ENCODE measurements around the gene RDH5. TPM values are rescaled to one million over a fixed set of nuclear protein-coding genes. Genes with fewer than 3 reads are reported as not detected.

The RDH5 gene
- total RNA-seq, 2 experiments from 2014 or later = 5.1 to 7.0 TPM

DNA sequence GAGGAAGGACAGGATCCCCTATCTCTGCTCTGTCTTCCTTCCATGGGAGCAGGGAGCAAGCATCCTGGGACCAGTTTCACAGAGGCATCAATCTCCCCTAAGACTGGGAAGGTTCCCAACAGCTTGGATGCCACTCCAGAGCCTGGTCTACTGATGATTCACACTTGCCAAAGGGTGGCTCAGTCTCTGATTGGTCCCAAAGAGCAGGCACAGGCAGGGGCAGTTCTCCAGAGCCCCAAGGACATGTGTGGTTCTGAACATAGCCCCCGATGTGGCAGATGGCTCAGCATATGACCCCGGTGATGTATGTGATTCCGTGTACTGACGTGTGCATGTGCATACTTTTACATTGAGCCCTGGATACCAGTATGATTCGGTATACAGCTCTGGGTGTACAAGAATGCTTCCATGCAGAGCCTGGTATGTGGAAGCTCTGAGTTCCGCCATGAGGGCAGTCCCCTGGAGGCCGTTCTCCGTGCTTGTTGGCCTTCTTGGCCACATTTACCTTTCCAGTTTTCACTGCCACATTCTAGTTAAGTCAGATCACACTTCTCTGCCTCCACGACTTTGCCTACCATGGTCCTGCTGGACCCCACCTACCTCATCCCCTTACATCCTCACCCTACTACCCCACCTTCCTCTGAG lies 33.7 kb upstream of the RDH5 start:
- Mint-ChIP-seq H3K36me3 (no peaks in the 10 kb centered on the region), H3K4me3 (no peak overlapping the region), H3K4me1 (ENCODE audit: low read depth) (peaks cover 11% of the 10 kb centered on the region), H3K9me3 (no peaks in the 10 kb centered on the region), H3K27ac (no peak overlapping the region), H3K27me3 (peaks cover 9% of the 10 kb centered on the region)
- POLR2A ChIA-PET = no interaction called here
- CTCF ChIA-PET = no interaction called here
- DNase-seq = no peak
- intact Hi-C loops (cut with micrococcal nuclease) = no loop called here

DNA sequence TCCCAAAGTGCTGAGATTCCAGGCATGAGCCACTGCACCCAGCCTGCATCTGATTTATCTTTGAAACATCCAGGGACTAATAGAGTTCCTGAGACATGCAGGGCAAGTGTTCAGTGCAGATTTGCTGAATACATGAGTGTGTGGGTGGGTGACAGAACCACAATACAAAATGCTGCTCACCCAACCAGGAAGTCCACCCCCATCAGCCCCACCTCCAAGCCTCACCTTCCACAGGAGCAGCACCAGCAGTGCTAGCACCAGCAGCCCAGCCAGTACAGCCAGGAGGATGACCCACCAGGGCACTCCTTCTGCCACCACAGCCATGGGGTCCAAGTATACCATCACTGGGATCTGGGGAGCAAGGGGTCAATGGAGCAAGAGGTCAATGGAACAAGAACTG lies 32.4 kb upstream of the RDH5 start:
- H3K4me3 Mint-ChIP-seq = no peak overlapping the region
- POLR2A ChIA-PET = no interaction called here
- H3K9me3 Mint-ChIP-seq = no peaks in the 10 kb centered on the region
- no peaks in the 10 kb centered on the region for H3K36me3 Mint-ChIP-seq
- CTCF ChIA-PET = interaction anchor here (2.2 kb wide), 1 partner anchor 31 kb away, joined by 10 read pairs; no protein-coding TSS in a partner anchor
- no peak overlapping the region for H3K27ac Mint-ChIP-seq
- intact Hi-C loops (cut with micrococcal nuclease) = no loop called here
- peaks cover 5% of the 10 kb centered on the region for H3K27me3 Mint-ChIP-seq
- DNase-seq = peak; percentile 67
- H3K4me1 Mint-ChIP-seq (ENCODE audit: low read depth) = peaks cover 9% of the 10 kb centered on the region

DNA sequence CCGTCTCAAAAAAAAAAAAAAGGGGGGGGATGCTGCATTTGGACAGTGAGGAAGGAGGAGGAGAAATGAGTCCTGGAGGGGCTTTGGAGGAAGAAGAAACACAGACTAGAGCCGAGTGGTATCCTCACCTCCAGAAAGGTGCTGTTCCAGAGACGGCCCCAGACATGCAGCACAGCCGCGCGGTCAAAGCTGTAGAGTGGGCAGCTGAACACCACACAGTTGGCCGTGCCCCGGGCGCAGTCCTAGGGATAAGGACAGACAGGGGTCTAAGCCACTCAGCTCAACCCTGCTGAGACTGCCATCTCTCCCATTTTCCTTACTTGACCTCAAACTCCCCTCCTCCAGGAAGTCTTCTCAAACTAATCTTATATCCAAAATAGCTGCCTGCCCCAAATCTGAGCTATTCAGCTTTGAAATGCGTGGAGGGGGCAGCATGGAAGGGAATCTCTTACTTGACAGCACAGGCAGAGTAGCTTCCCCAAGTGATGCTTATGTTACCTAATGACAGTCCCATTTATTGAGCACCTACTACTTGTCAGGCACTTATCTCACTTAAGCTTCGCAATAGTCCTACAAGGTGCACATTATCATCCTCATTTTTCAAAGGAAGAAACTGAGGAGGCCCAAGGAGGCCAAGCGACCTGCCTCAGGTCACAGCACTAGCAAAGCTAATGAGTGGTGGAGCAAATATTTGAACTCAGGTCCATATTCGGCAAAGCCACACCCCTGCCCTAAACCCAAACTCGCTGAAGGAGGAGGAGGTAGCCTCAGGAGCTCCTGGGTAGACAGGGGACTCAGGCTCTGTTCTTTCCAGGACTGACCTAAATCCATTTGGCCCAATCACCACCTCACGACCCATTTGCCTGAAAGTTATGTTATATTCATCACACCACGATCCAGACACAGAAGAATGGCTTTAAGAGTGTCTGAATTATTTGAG lies 31.2 kb upstream of the RDH5 start:
- H3K9me3 Mint-ChIP-seq = no peaks in the 10 kb centered on the region
- H3K4me1 Mint-ChIP-seq (ENCODE audit: low read depth) = peaks cover 9% of the 10 kb centered on the region
- POLR2A ChIA-PET = no interaction called here
- no peak for DNase-seq
- H3K27ac Mint-ChIP-seq = no peak overlapping the region
- CTCF ChIA-PET = interaction anchor here (1.2 to 2.2 kb wide), 2 partner anchors 16 to 33 kb away, joined by 3 to 10 read pairs; no protein-coding TSS in a partner anchor
- intact Hi-C loops (cut with micrococcal nuclease) = no loop called here
- H3K27me3 Mint-ChIP-seq = peaks cover 3% of the 10 kb centered on the region
- H3K4me3 Mint-ChIP-seq = no peak overlapping the region
- H3K36me3 Mint-ChIP-seq = no peaks in the 10 kb centered on the region

DNA sequence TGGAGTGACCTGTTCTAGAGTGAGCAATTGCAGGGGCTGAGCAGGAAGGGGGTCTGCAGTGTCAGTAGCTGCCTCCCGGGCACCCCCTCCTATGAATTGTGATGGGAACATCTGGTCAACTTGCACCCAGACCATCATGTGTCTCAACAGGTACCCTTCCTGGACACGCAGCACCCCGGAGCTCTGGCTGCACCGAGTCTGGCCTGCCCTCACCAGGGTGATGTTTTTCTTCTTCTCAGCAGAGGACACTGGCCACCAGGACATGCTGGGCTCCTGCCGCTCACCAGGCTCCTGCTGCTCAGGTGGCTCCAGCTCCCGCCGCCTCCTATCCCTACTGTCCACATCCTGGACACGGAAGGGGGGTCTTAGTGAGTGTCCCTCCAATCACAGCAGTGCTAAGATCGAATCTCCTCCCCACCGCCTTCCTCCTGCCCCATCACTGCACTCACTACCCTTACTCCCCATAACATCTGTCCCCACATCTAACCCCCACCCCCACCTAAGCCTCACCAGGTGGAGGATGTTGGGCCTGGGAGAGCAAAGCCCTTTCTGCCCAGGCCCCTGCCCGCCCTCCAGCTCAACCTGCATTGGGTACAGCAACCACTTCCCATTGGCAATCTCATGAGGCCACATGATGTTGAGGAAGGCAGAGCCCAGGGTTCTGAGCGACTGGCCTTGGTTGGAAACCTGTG lies 27.4 kb upstream of the RDH5 start:
- DNase-seq = no peak
- POLR2A ChIA-PET = no interaction called here

DNA sequence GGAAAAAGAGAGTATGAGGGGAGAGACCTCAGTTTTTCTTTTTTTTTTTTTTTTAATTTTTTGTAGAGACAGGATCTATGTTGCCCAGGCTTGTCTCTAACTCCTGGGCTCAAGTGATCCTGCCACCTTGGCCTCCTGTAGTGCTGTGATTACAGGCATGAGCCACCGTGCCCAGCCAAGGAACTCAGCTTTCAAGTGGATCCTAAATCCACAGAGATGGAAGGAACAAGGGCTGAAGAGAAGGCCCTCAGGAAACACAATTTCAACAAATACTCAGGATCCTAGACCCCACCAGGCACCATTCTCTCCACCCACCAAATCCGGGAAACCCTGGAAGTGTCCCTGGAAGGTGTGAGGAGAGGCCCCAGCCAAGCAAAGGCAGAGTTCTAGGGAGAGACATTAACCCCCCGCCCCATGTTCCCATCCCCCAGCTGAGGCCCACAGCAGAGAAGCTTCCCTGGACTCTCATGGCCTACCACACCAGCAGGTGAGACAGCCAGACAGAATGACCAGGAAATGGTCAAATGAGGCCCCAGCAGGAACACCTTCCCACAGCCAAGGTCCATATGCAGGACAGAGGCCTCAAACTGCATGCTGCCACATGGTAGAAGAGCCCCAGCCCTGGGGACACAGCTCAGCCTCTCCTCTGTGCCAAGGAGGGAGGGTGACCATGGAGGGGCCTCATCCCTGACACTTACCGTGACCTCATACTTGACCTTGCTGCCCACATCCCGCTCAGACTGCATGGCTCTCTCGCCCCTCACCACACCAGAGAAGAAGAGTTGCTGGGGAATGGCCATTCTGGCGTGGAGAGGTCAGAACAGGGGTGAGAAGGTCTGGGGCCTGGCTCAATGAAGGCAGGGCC lies 26.6 kb upstream of the RDH5 start:
- Mint-ChIP-seq H3K4me3 (no peak overlapping the region), H3K27ac (no peak overlapping the region), H3K9me3 (no peaks in the 10 kb centered on the region), H3K27me3 (no peaks in the 10 kb centered on the region), H3K4me1 (ENCODE audit: low read depth) (no peaks in the 10 kb centered on the region), H3K36me3 (no peaks in the 10 kb centered on the region)
- intact Hi-C loops (cut with micrococcal nuclease) = no loop called here
- CTCF ChIA-PET = no interaction called here
- POLR2A ChIA-PET = no interaction called here
- no peak for DNase-seq

More for the DNA sequence above, 27.4 kb upstream of the RDH5 start:
- Mint-ChIP-seq H3K27me3 (no peaks in the 10 kb centered on the region), H3K9me3 (no peaks in the 10 kb centered on the region), H3K4me3 (no peak overlapping the region), H3K27ac (no peak overlapping the region), H3K4me1 (ENCODE audit: low read depth) (peaks cover 2% of the 10 kb centered on the region), H3K36me3 (no peaks in the 10 kb centered on the region)
- CTCF ChIA-PET = no interaction called here
- intact Hi-C loops (cut with micrococcal nuclease) = no loop called here

DNA sequence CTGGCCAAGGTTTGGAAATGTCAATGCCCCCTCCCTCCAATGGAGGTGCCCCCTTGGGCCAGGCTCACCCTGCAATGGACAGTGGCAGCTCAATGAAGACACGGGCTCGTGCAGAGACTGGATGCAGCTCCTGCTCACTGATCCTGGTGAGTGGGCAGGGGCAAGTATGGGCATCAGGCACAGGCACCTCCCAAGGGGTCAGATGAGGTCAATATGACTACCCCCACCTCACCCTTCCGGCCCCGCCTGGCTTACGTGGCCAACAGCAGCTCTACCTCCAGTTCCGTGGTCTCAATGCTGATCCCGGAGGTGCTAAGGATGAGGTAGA lies 26.0 kb upstream of the RDH5 start:
- H3K27ac Mint-ChIP-seq = no peak overlapping the region
- intact Hi-C loops (cut with micrococcal nuclease) = no loop called here
- no peaks in the 10 kb centered on the region for H3K4me1 Mint-ChIP-seq (ENCODE audit: low read depth)
- ChIA-PET CTCF (interaction anchor here (0.6 kb wide), 1 partner anchor 192 kb away, joined by 5 read pairs; no protein-coding TSS in a partner anchor), POLR2A (no interaction called here)
- H3K36me3 Mint-ChIP-seq = no peaks in the 10 kb centered on the region
- no peaks in the 10 kb centered on the region for H3K27me3 Mint-ChIP-seq
- no peak overlapping the region for H3K4me3 Mint-ChIP-seq
- H3K9me3 Mint-ChIP-seq = no peaks in the 10 kb centered on the region
- DNase-seq = no peak

DNA sequence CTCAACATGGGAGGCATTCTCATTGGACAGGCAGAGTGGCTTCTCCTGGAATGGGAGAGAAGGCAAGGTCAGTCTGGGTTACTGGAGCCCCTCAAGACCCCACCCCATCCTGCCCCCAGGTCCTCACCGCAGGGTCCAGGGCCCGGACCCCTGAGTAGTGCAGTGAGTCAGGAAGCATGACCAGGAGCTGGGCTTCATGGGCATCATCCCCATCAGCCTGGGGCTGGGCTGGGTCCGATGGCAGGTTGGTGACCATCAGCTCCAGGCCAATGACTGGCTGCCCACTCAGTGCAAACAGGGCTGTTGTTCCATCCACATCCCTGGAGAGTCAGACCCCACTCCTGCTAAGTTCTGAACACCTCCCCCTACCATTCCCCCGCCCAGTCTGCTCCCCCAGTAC lies 25.5 kb upstream of the RDH5 start:
- Mint-ChIP-seq H3K9me3 (no peaks in the 10 kb centered on the region), H3K27me3 (no peaks in the 10 kb centered on the region), H3K36me3 (no peaks in the 10 kb centered on the region), H3K4me3 (no peak overlapping the region), H3K27ac (no peak overlapping the region), H3K4me1 (ENCODE audit: low read depth) (no peaks in the 10 kb centered on the region)
- POLR2A ChIA-PET = no interaction called here
- intact Hi-C loops (cut with micrococcal nuclease) = no loop called here
- CTCF ChIA-PET = interaction anchor here (0.6 kb wide), 1 partner anchor 192 kb away, joined by 5 read pairs; no protein-coding TSS in a partner anchor
- no peak for DNase-seq

DNA sequence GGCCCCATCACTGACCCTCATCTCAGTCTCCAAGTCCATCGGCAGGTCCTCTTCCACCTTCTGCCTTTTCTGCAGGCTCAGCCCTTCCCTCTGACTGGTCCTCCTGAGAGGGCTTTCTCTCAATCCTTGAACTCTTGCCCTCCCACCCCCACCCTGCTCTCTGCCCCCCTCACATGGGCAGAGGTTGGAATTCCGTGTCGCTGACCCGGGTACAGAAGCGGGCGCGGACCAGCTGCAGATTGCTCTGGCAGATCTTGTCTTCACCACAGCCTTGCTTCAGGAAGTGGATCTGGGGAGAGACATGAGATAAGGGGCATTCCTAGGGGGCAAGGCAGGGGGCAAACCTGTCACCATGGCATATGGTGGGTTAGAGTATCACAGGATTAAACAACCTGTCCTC lies 24.8 kb upstream of the RDH5 start:
- POLR2A ChIA-PET = no interaction called here
- no peak overlapping the region for H3K27ac Mint-ChIP-seq

DNA sequence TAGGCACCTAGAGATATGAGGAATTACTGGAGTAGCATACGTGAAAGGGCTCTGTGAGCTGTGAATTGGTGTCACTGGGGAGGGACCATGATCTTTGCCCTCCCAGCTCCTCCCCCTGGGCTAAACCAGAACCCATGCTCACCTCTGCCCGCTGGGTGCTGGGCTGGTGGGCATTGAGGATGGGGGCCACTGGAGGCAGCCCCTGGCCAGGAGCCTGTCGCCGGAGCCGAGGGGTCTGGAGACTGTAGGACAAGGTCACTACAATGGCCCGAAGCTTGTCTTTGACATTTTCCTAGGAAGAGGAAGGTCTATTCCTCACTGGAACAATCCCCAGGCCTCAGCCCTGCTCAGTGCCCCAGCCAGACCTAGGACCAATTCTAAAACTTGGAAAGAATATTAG lies 24.1 kb upstream of the RDH5 start:
- no peak overlapping the region for H3K4me3 Mint-ChIP-seq
- H3K9me3 Mint-ChIP-seq = no peaks in the 10 kb centered on the region
- DNase-seq = no peak
- H3K4me1 Mint-ChIP-seq (ENCODE audit: low read depth) = no peaks in the 10 kb centered on the region
- POLR2A ChIA-PET = no interaction called here
- intact Hi-C loops (cut with micrococcal nuclease) = no loop called here
- H3K36me3 Mint-ChIP-seq = no peaks in the 10 kb centered on the region
- CTCF ChIA-PET = interaction anchor here (0.9 kb wide), 1 partner anchor 40 kb away, joined by 4 read pairs; no protein-coding TSS in a partner anchor
- H3K27me3 Mint-ChIP-seq = no peaks in the 10 kb centered on the region
- no peak overlapping the region for H3K27ac Mint-ChIP-seq

More for the DNA sequence above, 24.8 kb upstream of the RDH5 start:
- Mint-ChIP-seq H3K9me3 (no peaks in the 10 kb centered on the region), H3K36me3 (no peaks in the 10 kb centered on the region), H3K4me1 (ENCODE audit: low read depth) (no peaks in the 10 kb centered on the region), H3K4me3 (no peak overlapping the region), H3K27me3 (no peaks in the 10 kb centered on the region)
- no peak for DNase-seq
- intact Hi-C loops (cut with micrococcal nuclease) = no loop called here
- CTCF ChIA-PET = interaction anchor here (0.9 kb wide), 1 partner anchor 39 kb away, joined by 4 read pairs; no protein-coding TSS in a partner anchor

DNA sequence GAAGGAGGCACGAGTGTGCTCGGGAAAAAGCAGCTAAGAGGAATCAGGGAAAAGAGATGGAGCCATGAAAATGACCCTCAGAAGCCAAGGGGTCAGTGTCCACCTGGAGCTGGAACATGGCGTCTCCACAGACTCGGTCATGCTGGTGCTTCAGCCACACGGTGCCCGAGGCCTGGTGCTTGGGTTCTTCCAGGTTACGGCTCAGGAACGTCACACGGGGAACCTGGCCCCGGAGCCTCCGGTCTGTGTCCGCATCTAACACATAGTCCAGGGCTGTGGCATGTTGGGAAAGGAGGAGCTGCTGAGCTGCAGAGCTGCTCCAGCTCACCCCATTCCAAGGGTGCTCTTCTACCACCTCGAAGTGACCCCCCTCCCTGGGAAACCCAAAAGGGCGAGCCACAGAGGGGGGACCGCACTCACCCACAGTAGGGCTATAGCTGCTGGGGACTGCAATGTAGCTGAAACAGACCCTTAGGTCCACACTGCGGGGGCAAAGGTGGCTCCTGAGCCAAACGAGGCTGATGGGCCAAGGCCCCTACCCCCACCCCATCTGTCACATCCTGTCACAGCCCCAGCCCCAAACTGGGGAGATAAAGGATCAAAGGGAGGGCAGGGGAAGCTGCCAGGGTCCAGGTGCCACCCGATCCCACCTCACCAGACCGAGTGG lies 23.3 kb upstream of the RDH5 start:
- Mint-ChIP-seq H3K4me1 (ENCODE audit: low read depth) (no peaks in the 10 kb centered on the region), H3K27me3 (no peaks in the 10 kb centered on the region), H3K36me3 (no peaks in the 10 kb centered on the region), H3K27ac (no peak overlapping the region), H3K4me3 (no peak overlapping the region), H3K9me3 (no peaks in the 10 kb centered on the region)
- intact Hi-C loops (cut with micrococcal nuclease) = no loop called here
- CTCF ChIA-PET = interaction anchor here (0.7 to 0.9 kb wide), 2 partner anchors 9 to 15 kb away, joined by 3 to 5 read pairs; no protein-coding TSS in a partner anchor
- POLR2A ChIA-PET = no interaction called here
- DNase-seq = no peak

DNA sequence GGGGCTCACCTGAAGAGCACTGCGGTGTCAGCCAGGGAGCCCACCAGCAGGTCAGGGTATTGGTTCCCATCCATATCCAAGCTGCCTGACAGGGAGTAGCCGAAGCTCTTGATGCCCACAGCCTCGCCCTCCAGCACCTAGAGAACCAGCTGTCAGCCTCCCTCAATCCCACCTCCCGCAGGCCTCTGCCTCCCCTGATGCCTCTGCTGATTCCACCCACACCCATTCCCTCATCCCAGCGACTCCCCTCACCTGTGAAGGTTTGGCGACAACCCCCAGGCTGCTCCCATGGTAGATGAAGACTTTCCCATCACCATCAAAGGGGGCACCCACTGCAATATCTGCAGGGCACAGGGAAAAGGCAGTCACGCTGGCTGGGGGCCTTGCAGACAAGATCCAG lies 22.5 kb upstream of the RDH5 start:
- no peaks in the 10 kb centered on the region for H3K4me1 Mint-ChIP-seq (ENCODE audit: low read depth)

More for the DNA sequence above, 22.5 kb upstream of the RDH5 start:
- DNase-seq = no peak
- Mint-ChIP-seq H3K36me3 (no peaks in the 10 kb centered on the region), H3K9me3 (no peaks in the 10 kb centered on the region), H3K4me3 (no peak overlapping the region), H3K27me3 (no peaks in the 10 kb centered on the region), H3K27ac (no peak overlapping the region)
- ChIA-PET POLR2A (no interaction called here), CTCF (no interaction called here)
- intact Hi-C loops (cut with micrococcal nuclease) = no loop called here

All from activated CD4-positive, alpha-beta memory T cell treated with anti-CD3 and anti-CD28 coated beads for 36 hours (primary cell).